ENCODE data around the gene MASP1. TPM values are rescaled to one million over a fixed set of nuclear protein-coding genes. Genes with fewer than 3 reads are reported as not detected.

The MASP1 gene, protein sequence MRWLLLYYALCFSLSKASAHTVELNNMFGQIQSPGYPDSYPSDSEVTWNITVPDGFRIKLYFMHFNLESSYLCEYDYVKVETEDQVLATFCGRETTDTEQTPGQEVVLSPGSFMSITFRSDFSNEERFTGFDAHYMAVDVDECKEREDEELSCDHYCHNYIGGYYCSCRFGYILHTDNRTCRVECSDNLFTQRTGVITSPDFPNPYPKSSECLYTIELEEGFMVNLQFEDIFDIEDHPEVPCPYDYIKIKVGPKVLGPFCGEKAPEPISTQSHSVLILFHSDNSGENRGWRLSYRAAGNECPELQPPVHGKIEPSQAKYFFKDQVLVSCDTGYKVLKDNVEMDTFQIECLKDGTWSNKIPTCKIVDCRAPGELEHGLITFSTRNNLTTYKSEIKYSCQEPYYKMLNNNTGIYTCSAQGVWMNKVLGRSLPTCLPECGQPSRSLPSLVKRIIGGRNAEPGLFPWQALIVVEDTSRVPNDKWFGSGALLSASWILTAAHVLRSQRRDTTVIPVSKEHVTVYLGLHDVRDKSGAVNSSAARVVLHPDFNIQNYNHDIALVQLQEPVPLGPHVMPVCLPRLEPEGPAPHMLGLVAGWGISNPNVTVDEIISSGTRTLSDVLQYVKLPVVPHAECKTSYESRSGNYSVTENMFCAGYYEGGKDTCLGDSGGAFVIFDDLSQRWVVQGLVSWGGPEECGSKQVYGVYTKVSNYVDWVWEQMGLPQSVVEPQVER
- polyA plus RNA-seq (ENCODE audit: insufficient read length in 10 of 10): 10 to 100 TPM in 1 of 10 donors, 1 to 10 TPM in 9; 4.2 to 12.9 (median 7.7) TPM
- long read RNA-seq, donor 1, full-length matches to known transcripts: 1 of 1 reads
- long read RNA-seq, donor 1, partial matches to known transcripts: 0 of 1 reads
- long read RNA-seq, donor 1, other reads (novel, unspliced or antisense): 0 of 1 reads
- long read RNA-seq, donor 2, partial matches to known transcripts: 0 of 2 reads
- long read RNA-seq, donor 2, other reads (novel, unspliced or antisense): 0 of 2 reads
- long read RNA-seq, donor 3: 0 reads
- long read RNA-seq, donor 4: 0 reads
- long read RNA-seq, donor 5, partial matches to known transcripts: 0 of 1 reads
- long read RNA-seq, donor 5, other reads (novel, unspliced or antisense): 0 of 1 reads
- long read RNA-seq, donor 6, full-length matches to known transcripts: 1 of 1 reads
- long read RNA-seq, donor 6, partial matches to known transcripts: 0 of 1 reads
- long read RNA-seq, donor 6, other reads (novel, unspliced or antisense): 0 of 1 reads
- long read RNA-seq, donor 7, full-length matches to known transcripts: 6 of 6 reads
- long read RNA-seq, donor 7, partial matches to known transcripts: 0 of 6 reads
- long read RNA-seq, donor 7, other reads (novel, unspliced or antisense): 0 of 6 reads
- long read RNA-seq, donor 8, partial matches to known transcripts: 0 of 1 reads
- long read RNA-seq, donor 8, other reads (novel, unspliced or antisense): 0 of 1 reads
- long read RNA-seq, donor 9: 0 reads

GRCh38 chr3:187291512-187292132 is at the start of gene MASP1:
Gene MASP1 (minus strand): TSS chr3:187291737. CDS start chr3:187291632, 105 bp downstream.
- peak; percentile 9 to 62 (median 27) for DNase-seq

DNA sequence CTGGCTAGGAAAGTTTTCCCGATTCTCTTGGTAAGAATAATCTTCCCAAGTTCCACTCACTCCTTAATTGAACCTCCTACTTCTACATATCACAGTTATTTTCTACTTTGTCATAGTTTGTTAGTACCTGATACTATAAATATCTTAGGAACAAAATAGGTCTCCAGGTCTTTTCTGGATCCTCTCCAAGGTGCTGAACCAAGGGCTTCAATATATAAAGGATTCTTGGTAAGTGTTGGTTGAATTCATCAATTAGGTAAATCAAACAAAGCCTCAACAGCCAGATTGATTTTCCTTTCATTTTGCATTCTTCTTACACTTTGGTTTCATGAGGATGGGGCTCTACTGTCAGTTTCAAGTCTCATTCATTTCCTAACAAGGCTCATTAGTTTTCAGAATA is 49.0 kb upstream of the MASP1 start:
- DNase-seq: no peak

- no peak for DNase-seq
Observed at GRCh38 chr3:187336322-187336721, 44.8 kb upstream of the MASP1 start.

DNA sequence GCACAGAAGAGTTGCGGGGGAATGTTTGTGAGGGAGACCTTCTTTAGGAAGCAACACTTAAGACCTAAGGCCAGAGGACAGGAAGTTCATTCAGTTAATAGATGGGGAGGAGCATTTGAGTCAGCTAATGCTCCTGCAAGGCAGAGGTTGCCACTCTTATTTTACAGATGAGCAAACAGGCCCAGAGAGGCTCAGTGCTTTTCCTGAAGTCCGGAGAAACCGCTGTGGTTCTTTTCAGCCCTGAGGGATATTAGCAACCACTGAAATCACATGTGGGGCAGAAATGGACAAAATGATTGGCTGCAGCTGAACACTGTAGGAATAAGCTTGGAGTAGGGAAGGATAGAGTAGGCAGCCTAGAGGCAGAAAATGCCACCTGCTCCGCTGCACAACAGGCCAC is 43.4 kb upstream of the MASP1 start:
- DNase-seq: no peak

GRCh38 chr3:187328691-187329090 is 37.2 kb upstream of the MASP1 start:
- no peak for DNase-seq

GRCh38 chr3:187327845-187328244 is 36.3 kb upstream of the MASP1 start:
- DNase-seq: no peak

GRCh38 chr3:187325632-187326031 is 34.1 kb upstream of the MASP1 start:
- no peak for DNase-seq

DNA sequence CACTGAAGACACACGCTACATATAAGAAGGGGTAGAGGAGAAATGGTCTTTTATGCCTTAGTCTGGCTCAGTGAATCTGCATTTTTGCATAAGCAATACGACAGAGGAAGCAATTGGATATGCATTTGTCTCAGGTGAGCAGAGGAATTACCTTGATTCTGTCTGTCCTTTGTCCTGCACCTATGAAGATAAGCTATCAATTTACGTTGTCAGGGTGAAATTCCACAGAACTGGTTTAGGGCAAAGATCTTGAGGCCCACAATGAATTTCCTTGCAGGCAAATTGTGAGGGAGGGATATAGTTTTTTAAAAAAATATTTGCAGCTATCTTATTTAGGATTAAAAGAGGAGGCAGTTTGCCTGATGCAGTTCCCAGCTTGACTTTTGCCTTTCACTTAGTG is 31.6 kb upstream of the MASP1 start:
- no peak for DNase-seq

DNA sequence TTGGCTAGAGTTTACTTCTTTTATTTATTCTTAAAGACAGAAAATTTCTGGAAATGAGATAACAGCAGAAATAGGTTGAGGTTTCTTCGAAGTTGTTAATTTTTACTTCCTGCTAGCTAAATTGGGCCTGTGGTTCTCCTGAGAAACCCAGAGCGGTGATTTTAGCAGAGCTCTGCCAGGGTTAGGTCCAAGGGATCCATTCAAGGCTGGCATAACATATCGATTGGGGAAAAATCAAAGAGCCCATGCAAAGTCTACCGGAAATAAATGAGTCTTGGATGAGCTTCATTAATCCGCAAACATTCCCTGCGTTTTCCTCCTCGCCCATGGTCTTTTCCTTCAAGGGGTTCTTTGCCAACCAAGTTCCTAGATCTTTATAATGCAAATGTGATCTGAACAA is 30.8 kb upstream of the MASP1 start:
- no peak for DNase-seq

DNA sequence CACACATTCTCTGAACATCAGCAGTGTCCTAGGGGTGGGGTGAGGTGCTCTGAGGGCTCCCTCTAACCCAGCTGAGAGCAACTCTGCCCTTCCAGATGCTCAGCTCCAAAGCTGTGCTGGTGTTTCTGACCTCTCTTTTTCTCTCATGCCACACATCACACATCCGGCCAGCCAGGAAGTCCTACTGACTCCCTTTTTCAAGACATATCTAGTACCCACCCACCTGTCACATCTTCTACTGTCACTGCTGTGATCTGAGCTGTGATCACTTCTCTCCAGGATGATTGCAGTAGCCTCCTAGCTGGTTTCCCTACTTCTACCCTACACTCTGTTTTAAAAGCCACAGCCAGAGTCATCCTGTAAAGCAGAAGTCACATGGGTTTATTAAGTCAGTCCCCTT is 30.2 kb upstream of the MASP1 start:
- DNase-seq: no peak

GRCh38 chr3:187319699-187320302 is 28.3 kb upstream of the MASP1 start:
- DNase-seq: peak; percentile 49 to 73 (median 52)

- peak; percentile 42 to 79 (median 60) for DNase-seq
Observed at GRCh38 chr3:187318819-187319616, 27.5 kb upstream of the MASP1 start.

DNA sequence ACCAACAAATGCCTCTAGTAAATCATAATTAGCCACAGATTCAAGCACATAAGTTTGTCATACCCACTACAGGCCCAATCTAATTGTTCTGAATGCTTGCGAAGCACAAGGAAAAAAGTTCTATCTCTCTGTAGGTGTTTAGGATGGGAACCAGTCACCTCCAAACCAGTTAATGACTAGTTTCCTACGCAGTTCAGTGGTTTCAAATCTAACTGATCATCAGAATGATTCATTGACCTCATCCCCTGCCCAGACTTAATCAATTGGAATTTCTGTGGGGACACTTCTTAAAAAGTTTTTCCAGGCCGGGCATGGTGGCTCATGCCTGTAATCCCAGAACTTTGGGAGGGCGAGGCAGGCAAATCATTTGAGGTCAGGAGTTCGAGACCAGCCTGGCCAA is 24.3 kb upstream of the MASP1 start:
- DNase-seq: no peak

DNA sequence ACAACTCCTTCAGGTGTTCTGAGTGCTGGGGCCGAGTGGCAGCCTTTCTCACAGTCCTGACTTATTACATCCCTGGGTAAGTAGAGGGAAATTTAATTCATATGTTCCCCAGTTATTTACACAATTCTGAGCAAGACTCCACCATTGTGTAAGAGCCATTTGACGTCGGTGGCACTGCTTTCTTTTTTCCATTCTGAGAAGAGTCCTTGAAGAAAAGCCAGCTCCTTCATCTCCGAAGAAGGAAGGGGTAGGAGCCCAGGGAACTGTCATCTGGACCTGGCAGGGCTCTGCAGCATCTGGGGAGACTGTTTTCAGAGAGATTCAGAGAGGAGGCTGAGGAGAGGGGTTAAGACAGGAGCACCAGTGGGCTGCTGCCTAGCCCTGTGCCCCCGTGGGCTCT is 22.6 kb upstream of the MASP1 start:
- no peak for DNase-seq

- no peak for DNase-seq
Observed at GRCh38 chr3:187310954-187311470, 19.5 kb upstream of the MASP1 start.

DNA sequence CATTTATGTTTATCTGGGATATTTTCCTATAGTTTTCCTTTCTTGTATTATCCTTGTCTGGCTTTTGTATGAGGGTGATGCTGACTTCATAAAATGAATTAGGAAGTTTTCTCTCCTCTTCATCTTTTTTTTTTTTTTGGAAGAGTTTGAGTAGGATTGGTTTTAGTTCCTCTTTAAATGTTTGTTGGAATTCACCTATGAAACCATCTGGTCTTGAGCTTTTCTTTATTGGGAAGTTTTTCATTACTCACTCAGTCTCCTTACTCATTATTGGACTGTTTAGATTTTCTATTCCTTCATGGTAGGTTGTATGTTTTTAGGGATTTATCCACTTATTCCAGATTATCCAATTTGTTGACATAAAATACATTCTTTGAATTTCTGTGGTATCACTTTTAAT is 18.7 kb upstream of the MASP1 start:
- no peak for DNase-seq

DNA sequence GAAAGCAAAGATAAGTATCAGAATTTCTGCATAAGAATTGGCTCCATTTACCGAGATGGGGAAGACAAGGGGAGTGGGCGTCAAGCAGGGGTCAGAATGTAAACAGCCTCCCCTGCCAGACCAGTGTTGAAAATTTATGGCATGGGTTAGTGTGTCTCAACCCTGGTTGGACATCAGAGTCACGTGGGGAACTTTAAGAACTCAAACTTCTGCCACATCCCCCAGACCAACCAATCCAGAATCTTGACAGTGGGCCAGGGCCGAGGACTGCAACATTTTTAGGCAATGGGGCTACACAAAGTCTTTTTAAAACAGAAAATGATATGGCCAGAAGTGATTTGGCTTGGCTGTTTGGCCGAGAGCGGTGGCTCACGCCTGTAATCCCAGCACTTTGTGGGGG is 14.3 kb upstream of the MASP1 start:
- DNase-seq: no peak

- DNase-seq: no peak
Observed at GRCh38 chr3:187299611-187300010, 8.1 kb upstream of the MASP1 start.

DNA sequence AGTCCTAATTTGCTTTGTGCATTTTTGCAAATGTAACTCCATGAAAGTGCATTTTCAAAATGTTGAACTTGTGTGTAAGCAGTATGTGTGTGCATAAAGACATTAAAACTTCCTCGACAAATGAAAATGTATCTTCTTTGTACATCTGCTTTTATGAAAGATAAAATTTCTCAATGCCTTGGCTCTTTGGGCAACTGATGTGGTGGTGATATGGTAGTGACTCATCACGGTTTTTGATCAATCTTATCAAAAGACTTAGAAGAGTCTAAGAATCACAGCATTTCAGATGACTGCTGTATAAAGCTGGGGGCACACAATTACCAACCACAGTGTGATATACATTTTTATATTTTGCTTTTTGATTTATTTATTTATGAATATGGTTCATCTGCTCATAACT is 5.4 kb upstream of the MASP1 start:
- DNase-seq: no peak

- DNase-seq: no peak
Observed at GRCh38 chr3:187296058-187296457, 4.5 kb upstream of the MASP1 start.

Data from muscle of back (tissue), 13 donors.